ENCODE measurements around the gene CRHR2.

Gene CRHR2

GRCh38 chr7:30684351-30684750, 2.1 kb upstream of the CRHR2 start:
- H3K27me3 ChIP-seq (ENCODE audit: insufficient read depth, poor library complexity, severe bottlenecking) = peaks cover 60% of the 10 kb centered on the region

GRCh38 chr7:30683816-30684215, 1.6 kb upstream of the CRHR2 start:
- no peaks in the 10 kb centered on the region for H3K4me1 ChIP-seq (ENCODE audit: insufficient read depth, poor library complexity, severe bottlenecking)
- DNase-seq (ENCODE audit: low spot score) = no peak
- no peak overlapping the region for H3K27ac ChIP-seq (ENCODE audit: poor library complexity, severe bottlenecking)
- H3K4me3 ChIP-seq (ENCODE audit: severe bottlenecking) = no peak overlapping the region
- H3K9me3 ChIP-seq (ENCODE audit: severe bottlenecking) = no peaks in the 10 kb centered on the region
- ATAC-seq (ENCODE audit: low read depth) = no peak; the same call in 2 of the 3 replicates
- no peak for TF ChIP-seq CTCF (IDR thresholded peaks at IDR 0.05; ENCODE audit: poor library complexity, severe bottlenecking)
- H3K27me3 ChIP-seq (ENCODE audit: insufficient read depth, poor library complexity, severe bottlenecking) = peaks cover 66% of the 10 kb centered on the region
- no peaks in the 10 kb centered on the region for H3K36me3 ChIP-seq (ENCODE audit: low read depth)

More at GRCh38 chr7:30684351-30684750, 2.1 kb upstream of the CRHR2 start:
- TF ChIP-seq CTCF (IDR thresholded peaks at IDR 0.05; ENCODE audit: poor library complexity, severe bottlenecking) = no peak
- Histone ChIP-seq H3K4me1 (ENCODE audit: insufficient read depth, poor library complexity, severe bottlenecking) (no peaks in the 10 kb centered on the region), H3K27ac (ENCODE audit: poor library complexity, severe bottlenecking) (no peak overlapping the region), H3K36me3 (ENCODE audit: low read depth) (no peaks in the 10 kb centered on the region), H3K4me3 (ENCODE audit: severe bottlenecking) (no peak overlapping the region), H3K9me3 (ENCODE audit: severe bottlenecking) (no peaks in the 10 kb centered on the region)
- ATAC-seq (ENCODE audit: low read depth) = no peak
- no peak for DNase-seq (ENCODE audit: low spot score)

- H3K36me3 ChIP-seq (ENCODE audit: low read depth) = no peaks in the 10 kb centered on the region
- no peak overlapping the region for H3K4me3 ChIP-seq (ENCODE audit: severe bottlenecking)
- TF ChIP-seq CTCF (IDR thresholded peaks at IDR 0.05; ENCODE audit: poor library complexity, severe bottlenecking) = no peak
- peaks cover 70% of the 10 kb centered on the region for H3K27me3 ChIP-seq (ENCODE audit: insufficient read depth, poor library complexity, severe bottlenecking)
- no peak for DNase-seq (ENCODE audit: low spot score)
- no peak for ATAC-seq (ENCODE audit: low read depth)
- H3K4me1 ChIP-seq (ENCODE audit: insufficient read depth, poor library complexity, severe bottlenecking) = no peaks in the 10 kb centered on the region
- no peaks in the 10 kb centered on the region for H3K9me3 ChIP-seq (ENCODE audit: severe bottlenecking)
- no peak overlapping the region for H3K27ac ChIP-seq (ENCODE audit: poor library complexity, severe bottlenecking)
Observed at GRCh38 chr7:30683306-30683705, 1.1 kb upstream of the CRHR2 start.

GRCh38 chr7:30681815-30682211, 443 bp downstream of the CRHR2 start:
- DNase-seq (ENCODE audit: low spot score) (no peak), ATAC-seq (ENCODE audit: low read depth) (0 out of 3 replicates have a peak, but pooled peaks have one; percentile 7)
- TF ChIP-seq CTCF (IDR thresholded peaks at IDR 0.05; ENCODE audit: poor library complexity, severe bottlenecking) = no peak
- H3K9me3 ChIP-seq (ENCODE audit: severe bottlenecking) = no peaks in the 10 kb centered on the region
- peaks cover 78% of the 10 kb centered on the region for H3K27me3 ChIP-seq (ENCODE audit: insufficient read depth, poor library complexity, severe bottlenecking)
- no peaks in the 10 kb centered on the region for H3K4me1 ChIP-seq (ENCODE audit: insufficient read depth, poor library complexity, severe bottlenecking)
- H3K36me3 ChIP-seq (ENCODE audit: low read depth) = no peaks in the 10 kb centered on the region
- H3K4me3 ChIP-seq (ENCODE audit: severe bottlenecking) = no peak overlapping the region
- H3K27ac ChIP-seq (ENCODE audit: poor library complexity, severe bottlenecking) = no peak overlapping the region

- Histone ChIP-seq H3K36me3 (ENCODE audit: low read depth) (no peaks in the 10 kb centered on the region), H3K4me3 (ENCODE audit: severe bottlenecking) (no peak overlapping the region), H3K27me3 (ENCODE audit: insufficient read depth, poor library complexity, severe bottlenecking) (peaks cover 78% of the 10 kb centered on the region), H3K27ac (ENCODE audit: poor library complexity, severe bottlenecking) (no peak overlapping the region), H3K4me1 (ENCODE audit: insufficient read depth, poor library complexity, severe bottlenecking) (no peaks in the 10 kb centered on the region), H3K9me3 (ENCODE audit: severe bottlenecking) (no peaks in the 10 kb centered on the region)
- ATAC-seq (ENCODE audit: low read depth) (no peak), DNase-seq (ENCODE audit: low spot score) (no peak)
- TF ChIP-seq CTCF (IDR thresholded peaks at IDR 0.05; ENCODE audit: poor library complexity, severe bottlenecking) = no peak
Observed at GRCh38 chr7:30681331-30681797, 892 bp downstream of the CRHR2 start.
